ENCODE data around the gene CCT8L2. TPM values are rescaled to one million over a fixed set of nuclear protein-coding genes. Genes with fewer than 3 reads are reported as not detected.
"Not testable (repeated sequence)": the region's sequence is repeated elsewhere in the genome, so short reads cannot be mapped to it uniquely, and the experiment has no call there.

The CCT8L2 gene
- total and polyA plus RNA-seq, 2 of the 4 experiments (the other 2 are of a cell fraction), result not detected

GRCh38 chr22:16595251-16595650 is 2.6 kb upstream of the CCT8L2 start:
- ATAC-seq (ENCODE audit: low read depth); H3K9ac ChIP-seq (ENCODE audit: low read depth, low read length); H3K14ac ChIP-seq (replicated peaks; ENCODE audit: low read depth, low read length); H3K27ac ChIP-seq (ENCODE audit: insufficient read depth, low read length); H3K79me1 ChIP-seq (ENCODE audit: low read depth in 1 of 2, low read length in 2 of 2); H3K36me3 ChIP-seq (ENCODE audit: control insufficient read depth, insufficient read depth, low read length); H3K4me1 ChIP-seq (ENCODE audit: control insufficient read depth, insufficient read depth, low read length); H4K20me1 ChIP-seq (ENCODE audit: insufficient read depth, low read length); DNase-seq; H4K91ac ChIP-seq (ENCODE audit: insufficient read depth, low read depth, low read length); H2BK20ac ChIP-seq (ENCODE audit: low read depth, low read length); H3K23ac ChIP-seq (ENCODE audit: low read depth, low read length); H3K4me2 ChIP-seq (ENCODE audit: low read depth, low read length); intact Hi-C loops (cut with micrococcal nuclease); CTCF ChIA-PET; POLR2A ChIA-PET (ENCODE audit: unreplicated experiment); H2AK9ac ChIP-seq (replicated peaks; ENCODE audit: low read depth, low read length, poor library complexity); H3K4ac ChIP-seq (ENCODE audit: low read depth, low read length); in situ Hi-C loops (cut with MboI; ENCODE audit: low sequenced_read_pairs); H4K8ac ChIP-seq (ENCODE audit: low read depth in 2 of 2, low read length in 2 of 2); BruUV-seq (replicated peaks); H2BK15ac ChIP-seq (ENCODE audit: low read depth, low read length); H3K27me3 ChIP-seq (ENCODE audit: control insufficient read depth, insufficient read depth, low read length); H2AFZ ChIP-seq (replicated peaks; ENCODE audit: low read length, poor library complexity); H3K9me3 ChIP-seq (ENCODE audit: control insufficient read depth, insufficient read depth, low read length); H4K5ac ChIP-seq (ENCODE audit: low read depth, low read length); dilution Hi-C loops (cut with HindIII; ENCODE audit: low sequenced_read_pairs, unreplicated experiment); H2BK120ac ChIP-seq (ENCODE audit: low read depth, low read length); H3K9me1 ChIP-seq (ENCODE audit: insufficient read depth, low read length); H3K56ac ChIP-seq (ENCODE audit: extremely low read depth, insufficient read depth, low read length); H3K4me3 ChIP-seq (ENCODE audit: insufficient read depth, low read depth, low read length); H2BK5ac ChIP-seq (ENCODE audit: low read depth, low read length, poor library complexity, severe bottlenecking); H2AK5ac ChIP-seq (ENCODE audit: low read depth, low read length); H3K18ac ChIP-seq (ENCODE audit: low read depth, low read length): not testable (repeated sequence)
- WGBS, 2 experiments (ENCODE audit: extremely low coverage in 2 of 2, insufficient read length in 1 of 2), result no CpG with 5 or more reads among the region's 8 CpGs
